HG03378 (cell line): ENCODE measurements around the gene ATP1A1.

Experiments
- ATAC-seq: cut with Tn5 transposase; IDR thresholded peaks from one replicate; pipeline ENCODE4 v1.9.1; 2021; ENCODE audit warnings: mild to moderate bottlenecking, moderate library complexity; ENCODE audit not compliant: unreplicated experiment

The ATP1A1 gene

DNA sequence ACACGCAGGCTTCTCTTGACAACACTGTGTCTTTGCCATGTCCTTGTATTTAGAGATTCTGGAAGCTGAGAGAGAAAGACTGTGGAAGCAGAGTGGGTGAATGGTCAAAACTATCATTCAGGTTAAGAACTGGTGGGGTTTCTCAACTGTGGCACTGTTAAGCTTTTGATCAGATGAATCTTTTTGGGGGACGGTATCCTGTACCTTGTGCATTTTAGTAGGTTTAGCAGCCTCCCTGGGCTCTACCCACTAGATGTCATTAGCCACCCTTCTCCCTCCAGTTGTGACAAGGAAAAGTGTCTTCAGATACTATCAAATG, 39.4 kb downstream of the ATP1A1 start:
- no peak for ATAC-seq

DNA sequence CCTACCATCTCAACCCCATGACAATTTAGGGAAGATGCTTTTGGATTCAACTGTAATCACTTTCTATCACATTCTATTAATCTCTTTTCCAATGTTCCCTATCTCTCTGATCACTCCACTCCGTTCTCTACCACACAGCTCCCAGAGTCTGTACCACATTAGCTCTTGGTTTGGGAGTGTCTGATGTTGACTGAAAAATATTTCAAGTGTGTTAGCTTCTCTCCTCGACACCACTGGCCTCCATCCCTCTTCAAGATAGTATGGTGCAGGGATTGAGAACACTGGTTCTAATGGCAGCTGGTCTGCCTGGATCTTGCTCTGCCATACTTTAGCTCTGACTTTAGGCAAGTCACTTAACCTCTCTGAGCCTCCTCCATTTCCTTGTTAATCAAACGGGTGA, 39.9 kb downstream of the ATP1A1 start:
- no peak for ATAC-seq

DNA sequence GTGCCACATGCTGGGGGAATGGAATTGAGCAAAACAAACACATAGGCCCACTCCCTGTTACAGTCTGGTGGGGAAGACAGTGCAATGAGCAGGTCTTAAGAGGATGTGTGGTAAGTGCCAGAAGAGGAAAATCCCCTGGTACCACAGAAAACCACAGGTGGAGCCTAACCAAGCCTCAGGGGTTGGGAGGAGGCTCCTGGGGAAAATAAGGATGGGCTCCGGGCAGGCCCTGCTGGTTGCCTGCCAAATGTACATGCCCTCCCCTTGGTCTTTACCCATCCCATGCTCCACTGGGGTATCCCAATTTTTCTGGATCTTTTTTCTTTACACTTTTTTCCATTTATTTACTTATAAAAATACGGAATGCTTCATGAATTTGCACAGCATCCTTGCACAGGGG, 40.4 kb downstream of the ATP1A1 start:
- no peak for ATAC-seq

DNA sequence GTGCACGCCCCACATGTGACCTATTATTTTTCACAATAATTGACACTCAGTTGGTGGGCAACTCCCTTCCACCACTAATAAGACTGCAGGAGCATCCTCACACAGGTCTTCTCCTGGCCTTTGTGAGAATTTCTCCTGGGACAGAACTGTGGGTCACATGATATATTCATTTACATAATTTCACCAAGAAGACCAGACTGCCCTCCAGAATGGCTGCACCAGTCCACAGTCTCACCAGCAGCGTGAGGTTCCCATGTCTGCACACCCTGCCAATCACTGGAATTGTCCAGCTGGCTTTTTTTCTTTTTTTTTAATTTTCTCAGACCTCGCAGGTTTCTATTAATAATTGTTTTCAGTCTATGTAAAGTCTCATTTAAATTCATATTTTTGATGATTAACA, 41.3 kb downstream of the ATP1A1 start:
- ATAC-seq = no peak

DNA sequence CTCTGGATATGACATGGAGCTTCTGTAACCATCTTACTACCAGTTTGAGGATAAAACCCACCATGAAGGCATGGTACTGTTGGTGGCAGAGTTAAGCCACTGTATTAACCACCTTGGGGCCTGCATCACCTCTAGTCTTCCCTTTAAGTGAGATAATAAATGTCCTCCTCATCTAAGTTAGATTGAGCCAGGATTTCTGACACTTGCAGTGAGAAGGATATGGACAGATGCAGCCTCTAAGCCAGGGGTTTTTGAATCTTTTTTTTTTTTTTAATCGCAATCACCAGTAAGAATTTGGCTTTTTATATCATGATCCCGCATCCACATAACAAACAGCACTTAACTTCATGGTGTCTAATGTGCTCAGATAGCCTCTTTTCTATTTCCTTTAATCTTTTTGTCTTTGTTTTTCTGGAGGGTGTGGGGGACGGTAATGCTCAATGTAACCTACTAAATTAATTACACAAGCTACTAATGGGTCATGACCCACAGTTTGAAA, 42.2 kb downstream of the ATP1A1 start:
- ATAC-seq = no peak

DNA sequence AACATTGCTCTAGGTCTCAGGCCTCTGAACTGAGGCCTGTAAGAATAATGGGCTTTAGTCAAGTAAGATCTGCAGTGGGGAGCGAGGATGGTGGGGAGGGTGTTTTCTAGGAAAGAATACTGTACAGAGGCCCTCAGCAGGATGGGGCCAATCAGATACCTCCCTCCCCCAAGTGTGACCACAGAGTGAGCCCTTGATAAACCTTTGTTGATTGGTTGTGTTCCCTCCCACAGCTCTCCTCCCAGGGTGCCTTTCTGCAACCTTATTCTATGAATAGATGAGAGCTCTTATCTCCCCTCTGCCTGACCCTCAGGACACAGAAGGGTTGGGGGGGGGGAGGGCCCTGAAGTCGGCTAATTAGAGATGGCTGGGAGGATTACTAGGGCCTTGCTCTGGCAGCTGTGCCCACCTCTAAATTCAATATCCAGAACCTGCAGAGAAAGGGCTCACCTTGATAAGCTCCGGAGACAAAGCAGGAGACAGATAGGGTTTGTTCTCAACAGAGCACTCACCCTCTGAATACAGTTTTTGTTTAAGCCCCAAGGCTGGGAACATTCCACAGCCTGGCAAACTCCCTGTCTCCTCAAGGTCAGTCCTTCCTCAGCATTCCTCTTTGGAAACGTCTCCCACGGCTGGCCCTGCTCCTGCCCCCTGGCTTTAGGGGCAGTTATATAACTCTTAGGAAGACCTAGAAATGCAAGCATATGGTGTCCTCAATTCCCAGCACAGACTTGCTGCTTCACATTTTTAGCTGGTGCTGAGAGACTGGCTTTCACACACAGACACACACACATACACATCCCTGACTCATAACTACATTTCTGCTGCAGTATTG, 42.9 kb downstream of the ATP1A1 start:
- no peak for ATAC-seq

DNA sequence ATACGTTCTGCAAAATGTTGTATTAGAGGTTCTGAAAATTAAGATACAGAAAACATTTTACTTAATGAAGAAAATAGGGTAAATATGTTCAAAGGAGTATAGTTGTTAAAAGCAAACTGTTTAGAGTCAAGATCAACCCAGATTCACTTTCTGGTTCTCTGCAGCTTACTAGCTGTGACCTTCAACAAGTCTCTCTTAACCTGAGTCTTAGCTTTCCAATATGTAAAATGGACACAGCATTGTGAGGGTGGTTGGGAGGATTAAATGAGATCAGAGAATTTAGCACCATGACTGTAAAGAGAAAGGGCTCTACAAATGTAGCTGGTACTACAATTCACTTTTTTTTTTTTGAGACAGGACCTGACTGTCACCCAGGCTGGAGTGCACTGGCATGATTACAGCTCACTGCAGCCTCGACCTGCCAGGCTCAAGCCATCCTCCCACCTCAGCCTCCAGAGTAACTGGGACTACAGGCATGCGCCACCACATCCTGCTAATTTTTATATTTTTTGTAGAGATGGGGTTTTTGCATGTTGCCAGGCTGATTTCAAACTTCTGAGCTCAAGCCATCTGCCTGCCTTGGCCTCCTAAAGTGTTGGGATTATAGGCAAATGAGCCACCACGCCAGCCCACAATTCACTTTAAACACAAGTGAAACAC, 43.9 kb downstream of the ATP1A1 start:
- no peak for ATAC-seq

DNA sequence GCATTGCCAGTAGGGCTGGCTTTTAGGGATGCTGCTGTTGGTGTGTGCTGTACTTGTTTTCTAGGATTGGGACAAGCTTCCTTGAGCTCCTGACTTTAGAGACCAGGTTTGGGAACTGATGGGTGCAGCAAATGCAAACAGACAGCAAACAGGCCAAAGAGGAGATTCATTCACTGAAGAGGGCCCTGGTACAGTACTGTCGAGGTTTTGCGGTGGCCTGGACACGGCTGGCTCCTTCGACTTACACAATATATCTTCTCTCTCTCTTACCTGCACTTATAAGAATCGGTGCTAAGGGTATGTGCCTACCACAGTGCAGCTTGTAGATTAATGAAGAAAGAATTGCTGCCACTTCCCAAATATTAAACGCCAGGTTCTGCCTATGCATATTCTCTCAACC, 44.6 kb downstream of the ATP1A1 start:
- ATAC-seq = no peak

DNA sequence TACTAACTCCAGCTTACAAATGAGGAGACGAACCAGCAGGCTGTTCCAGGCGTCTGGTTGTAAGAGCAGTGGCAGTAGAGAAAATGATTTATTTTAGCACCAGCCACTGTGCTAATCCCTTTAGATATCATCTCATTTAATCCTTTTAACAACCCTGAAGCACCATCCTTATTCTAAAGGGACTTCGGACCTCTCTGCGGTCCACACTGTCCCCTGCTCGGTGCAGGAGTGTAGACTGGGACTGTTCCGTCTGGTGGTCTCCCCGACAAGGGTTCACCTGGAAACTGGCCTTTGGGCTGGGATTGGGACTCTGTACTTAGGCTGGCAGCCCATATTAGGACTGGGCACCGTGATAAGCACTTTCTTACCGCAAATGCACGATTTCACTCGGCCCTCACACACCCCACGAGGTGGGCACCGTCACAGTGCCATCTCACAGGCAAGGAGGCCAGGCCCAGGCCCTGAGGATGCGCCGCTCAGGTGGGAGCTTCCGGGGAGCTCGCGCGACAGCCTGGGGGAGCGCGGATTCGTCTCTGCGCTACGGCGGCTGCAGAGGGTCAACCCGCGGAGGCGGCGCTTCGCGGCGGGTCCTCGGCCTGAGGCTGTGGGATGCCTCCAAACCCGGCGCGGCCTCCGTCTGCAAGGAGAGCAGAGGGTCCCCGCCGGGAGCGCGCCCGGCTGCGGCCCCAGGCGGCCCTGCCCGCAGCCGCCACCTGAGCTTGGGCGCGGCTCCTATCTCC, 45.2 kb downstream of the ATP1A1 start:
- ATAC-seq = peak; percentile 66

DNA sequence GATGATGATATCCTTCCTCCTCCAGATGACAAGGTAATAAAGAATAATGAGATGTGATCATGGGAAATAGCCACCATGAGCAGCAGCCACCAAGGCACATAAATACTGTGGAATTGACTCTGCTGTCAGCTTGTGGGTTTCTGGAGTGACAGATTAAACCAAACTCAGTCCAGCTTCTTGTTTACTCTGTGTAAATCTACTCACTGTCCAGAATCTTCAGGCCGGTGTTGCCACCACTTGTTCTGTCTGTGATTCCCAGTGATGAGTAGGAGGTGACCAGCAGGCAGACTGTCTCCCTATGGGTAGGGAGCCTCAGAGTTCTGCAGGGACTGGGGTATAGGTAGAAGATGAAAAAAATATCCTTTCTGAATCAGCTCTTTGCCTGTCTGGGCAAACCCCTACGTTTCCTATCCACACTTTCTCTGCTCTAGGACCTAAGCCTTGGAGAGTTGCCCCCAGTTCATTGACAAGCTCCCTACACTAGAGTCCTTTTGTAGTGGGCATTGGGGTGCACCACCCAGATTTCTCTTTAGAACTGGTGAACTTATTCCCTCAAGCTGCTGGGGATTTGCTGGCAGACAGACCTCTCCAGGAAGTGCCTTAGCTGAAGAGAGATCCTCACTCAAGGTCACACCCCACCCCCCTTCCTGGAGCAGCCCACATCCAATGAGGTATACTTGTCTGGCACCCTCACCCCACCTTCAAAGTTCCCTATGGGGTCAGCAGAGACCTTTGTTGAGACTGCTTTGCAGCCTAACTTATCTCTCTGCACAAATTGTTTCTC, 47.6 kb downstream of the ATP1A1 start:
- no peak for ATAC-seq

DNA sequence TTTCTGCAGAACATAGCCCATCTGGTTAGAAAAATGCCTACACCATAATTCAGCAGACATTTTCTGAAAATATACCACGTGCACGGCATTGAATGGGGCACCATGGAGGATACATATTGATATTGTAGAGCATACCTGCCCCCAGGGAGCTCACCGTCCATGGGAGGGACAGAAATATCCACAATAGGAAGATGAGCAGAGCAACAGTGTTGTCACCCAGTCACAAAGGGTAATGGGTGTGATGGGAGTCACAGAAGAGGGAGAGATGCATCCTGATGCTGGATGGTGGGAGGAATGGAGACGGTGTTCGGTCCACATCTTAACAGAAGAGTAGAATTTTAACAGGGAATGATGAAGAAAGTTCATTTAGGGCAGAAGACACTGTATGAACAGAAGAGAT, 51.4 kb downstream of the ATP1A1 start:
- ATAC-seq = no peak

DNA sequence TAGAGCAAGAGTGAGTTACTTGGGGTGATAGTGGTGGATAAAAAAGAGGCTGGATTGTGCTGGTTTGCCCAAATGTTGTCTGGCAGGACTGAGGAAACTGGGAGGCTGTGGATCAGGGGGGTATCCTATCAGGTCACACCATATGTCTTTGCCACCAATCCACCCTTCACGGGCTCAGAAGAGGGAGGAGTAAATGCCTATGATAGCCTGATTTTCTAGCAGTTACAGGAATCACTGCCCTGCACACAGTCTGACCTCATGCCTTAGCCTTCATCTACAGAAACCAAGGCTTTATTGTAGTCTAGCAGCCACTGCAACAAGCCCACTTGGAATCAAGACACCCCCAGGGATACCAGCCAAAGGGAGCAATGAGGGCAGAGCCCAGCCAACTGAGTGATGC, 51.8 kb downstream of the ATP1A1 start:
- no peak for ATAC-seq

DNA sequence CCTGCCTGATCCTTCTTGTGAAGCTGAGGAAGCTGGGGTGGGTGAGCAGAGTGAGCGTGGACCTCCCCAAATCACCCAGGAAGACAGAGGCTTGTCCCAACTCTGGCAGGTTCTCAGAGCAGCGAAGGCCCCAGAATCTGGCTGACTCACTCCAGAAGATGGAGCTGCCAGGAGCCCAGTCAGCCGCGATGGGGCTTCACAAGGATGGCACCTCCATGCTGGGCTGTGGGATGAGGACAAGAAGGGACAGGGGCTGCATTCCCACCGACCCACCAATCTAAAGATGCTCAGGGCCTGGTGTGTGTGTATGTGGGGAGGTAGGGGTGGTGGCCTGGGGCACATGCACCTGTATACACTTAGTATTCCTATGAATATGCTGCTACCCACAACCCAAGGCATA, 52.9 kb downstream of the ATP1A1 start:
- ATAC-seq = no peak

DNA sequence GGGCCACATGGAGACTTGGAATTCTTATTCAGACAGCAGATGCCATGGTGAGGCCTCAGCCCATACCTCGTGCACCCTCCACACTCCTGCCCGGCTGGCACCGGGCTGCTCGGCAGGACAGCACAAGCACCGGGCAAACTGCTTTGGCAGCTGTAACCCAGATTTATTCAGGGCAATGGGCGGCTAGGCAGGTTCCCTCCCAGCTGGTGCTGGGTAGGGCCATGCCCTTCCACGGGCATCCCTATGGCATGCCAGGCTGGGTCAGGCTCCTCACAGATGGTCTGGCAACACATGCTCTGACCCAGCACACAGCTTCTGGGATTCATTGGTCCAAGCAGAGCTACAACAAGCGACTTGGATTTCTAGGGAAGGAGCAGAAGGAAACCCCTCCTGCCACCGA, 53.4 kb downstream of the ATP1A1 start:
- no peak for ATAC-seq

DNA sequence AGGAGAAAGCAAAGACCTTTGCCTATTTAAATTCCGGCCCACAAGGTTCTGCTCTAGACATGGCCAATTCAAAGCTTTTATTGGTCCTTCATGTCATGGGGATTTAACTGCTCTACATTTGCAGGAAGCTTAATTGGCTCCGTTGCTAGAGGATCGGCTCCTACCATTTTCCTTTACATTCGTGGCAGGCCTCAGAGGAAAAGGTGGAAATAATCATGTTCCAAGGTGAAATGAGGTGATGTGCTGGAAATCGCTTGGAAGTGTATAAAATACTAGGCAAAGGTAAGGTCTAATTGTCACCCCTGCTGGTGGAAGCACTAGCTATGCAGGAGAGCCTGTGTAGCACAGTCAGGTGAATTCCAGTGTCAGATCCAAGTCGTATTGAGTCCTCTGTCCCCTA, 55.5 kb downstream of the ATP1A1 start:
- ATAC-seq = no peak

DNA sequence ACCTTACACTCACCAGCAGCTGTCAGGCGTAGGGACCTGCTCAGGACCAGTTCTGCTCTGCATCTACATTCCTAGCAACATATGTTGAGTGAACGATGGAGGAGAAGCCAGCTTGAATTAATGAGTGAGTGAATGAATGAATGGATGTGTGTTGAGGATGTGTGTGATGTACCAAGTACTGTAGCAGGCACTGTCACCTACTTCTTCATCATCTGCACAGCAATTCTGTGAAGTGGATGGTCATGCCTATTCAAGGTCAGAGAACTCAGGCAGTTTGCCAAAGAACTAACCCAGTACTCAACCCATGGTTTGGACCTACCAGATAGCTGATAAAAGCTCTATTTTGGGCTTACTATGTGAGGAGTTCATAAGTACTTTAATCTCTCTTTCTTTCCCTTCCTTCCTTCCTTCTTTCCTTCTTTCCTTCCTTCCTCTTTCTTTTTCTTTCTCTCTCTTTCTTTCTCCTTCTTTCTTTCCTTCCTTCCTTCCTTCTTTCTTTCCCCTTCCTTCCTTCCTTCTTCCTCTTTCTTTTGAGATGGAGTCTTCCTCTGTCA, 56.9 kb downstream of the ATP1A1 start:
- no peak for ATAC-seq

DNA sequence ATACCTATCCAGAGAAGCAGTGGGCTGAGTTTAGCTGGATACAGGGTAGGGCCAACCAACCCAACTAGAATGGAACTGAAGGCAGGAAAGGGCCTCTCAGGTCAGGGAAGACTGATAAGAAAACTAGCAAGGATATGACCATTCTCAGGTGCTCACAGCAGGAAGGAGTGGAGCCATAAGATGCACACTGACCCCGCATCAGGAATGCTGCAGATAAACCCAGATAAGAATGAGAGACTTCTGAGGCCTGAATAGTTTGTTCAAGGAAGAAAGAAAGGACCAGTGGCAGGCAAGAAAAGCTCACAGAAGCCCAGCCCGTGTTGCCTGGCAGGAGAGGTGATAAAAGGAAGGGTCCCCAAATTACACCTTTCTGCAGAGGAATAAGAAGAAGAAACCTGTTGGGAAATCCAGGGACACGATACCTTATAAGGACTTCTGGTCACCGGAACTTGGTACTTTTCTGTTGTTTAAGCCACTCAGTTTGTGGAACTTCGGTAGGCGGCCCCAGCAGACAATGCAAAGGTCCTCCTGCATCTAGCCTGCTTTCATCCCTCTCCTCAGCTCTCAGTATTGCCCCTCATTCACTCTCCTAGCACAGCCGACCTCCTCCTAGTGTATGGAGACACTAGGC, 58.9 kb downstream of the ATP1A1 start:
- no peak for ATAC-seq

DNA sequence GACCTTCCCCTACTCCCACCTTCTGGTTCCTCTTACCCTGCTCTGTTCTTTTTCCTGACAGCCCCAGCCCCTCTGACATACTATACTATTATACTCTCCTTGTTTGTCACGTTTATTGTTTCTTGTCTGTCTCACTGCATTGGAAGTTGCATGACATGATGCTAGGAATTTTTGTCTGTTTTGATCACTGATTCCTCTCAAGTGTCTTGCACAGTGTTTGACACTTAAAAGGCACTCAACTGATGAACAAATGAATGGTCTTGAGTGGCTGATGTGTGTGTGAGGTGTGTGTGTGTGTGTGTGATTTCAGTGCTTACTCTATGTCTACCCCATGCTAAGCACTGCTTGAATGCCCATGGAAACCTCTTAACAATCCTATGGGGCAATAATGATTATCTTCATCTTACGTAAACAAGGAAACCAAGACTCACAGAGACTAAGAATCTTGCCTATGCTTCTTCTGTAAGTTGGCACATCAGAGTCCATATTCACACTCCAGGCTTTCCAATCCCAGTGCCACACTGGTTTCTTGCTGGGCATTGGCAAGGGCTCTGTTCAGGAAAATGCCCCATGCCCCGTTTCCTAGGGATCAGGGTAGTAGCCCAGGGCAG, 59.7 kb downstream of the ATP1A1 start:
- ATAC-seq = no peak

DNA sequence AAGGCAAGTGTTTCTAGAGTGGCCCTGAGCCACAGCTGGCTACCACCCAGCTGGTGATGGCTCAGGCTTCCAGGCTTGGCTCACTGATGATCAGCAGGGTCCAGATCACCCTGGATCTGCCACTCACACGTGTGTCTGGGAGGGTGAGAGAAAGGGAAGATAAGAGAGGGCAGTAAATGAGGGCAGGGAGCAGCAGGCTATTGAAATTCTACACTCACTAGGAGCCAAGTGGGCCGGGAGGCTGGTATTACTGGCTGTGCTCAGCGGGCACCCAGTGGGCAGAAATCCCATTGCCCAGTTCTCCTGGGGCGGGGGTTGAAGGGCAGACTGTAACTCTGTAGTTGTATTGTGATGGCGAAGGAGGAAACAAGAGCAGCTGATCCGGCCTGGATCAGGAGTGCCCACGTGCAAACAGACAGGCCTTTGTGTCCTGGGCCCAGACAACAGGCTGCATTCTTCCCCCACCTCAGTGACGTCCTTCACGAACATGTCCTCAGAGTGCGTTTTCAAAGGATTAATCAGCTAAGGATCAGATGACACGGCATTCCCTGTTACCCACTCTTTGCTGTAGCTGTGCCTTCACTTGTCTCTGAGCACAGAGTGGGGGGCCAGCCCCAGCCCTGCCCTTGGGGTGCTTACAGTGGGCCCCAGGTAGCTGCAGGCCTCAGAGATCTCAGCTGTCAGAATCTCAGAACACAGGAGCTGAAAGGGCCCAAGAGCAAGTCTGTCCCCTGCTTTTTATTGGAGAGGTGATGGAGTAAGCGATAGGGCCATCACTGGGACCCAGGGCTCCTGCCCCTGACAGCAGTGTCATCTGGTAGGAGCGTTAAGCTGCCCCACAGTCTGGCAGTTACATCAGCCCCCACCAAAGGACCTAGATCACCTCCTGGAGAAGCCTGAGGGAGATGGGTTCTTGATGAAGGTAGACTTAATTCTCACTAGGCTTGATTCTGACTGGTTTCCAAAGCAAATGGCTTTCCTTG, 60.5 kb downstream of the ATP1A1 start:
- no peak for ATAC-seq
